Ishikawa (cell line): Measurements from ENCODE around the gene CCDC146.

Experiments
- CEBPB ChIP-seq: IDR thresholded peaks from 2 replicates; pipeline ENCODE4 v1.6.1; 2012
- CREB1 ChIP-seq: IDR thresholded peaks from 2 replicates; pipeline ENCODE4 v1.6.1; 2012; ENCODE audit warnings: low read depth
- EGR1 ChIP-seq: IDR thresholded peaks from 2 replicates; pipeline ENCODE4 v1.6.1; 2012
- EP300 ChIP-seq: IDR thresholded peaks from 2 replicates; pipeline ENCODE4 v1.6.1; 2012; ENCODE audit warnings: borderline replicate concordance
- NFIC ChIP-seq: IDR thresholded peaks from 2 replicates; pipeline ENCODE4 v1.6.1; 2012
- RAD21 ChIP-seq: IDR thresholded peaks from 2 replicates; pipeline ENCODE4 v1.6.1; 2012; ENCODE audit warnings: low read depth
- TAF1 ChIP-seq: IDR thresholded peaks from 2 replicates; pipeline ENCODE4 v1.6.1; 2012; ENCODE audit warnings: low read depth, mild to moderate bottlenecking
- TEAD4 ChIP-seq: IDR thresholded peaks from 2 replicates; pipeline ENCODE4 v1.6.1; 2012
- USF1 ChIP-seq: IDR thresholded peaks from 2 replicates; pipeline ENCODE4 v1.6.1; 2012
- YY1 ChIP-seq: IDR thresholded peaks from 2 replicates; pipeline ENCODE4 v1.6.1; 2012; ENCODE audit warnings: low read depth
- ZBTB7A ChIP-seq: IDR thresholded peaks from 2 replicates; pipeline ENCODE4 v1.6.1; 2012; ENCODE audit warnings: low read depth
- TF ChIP-seq, protein P1 (sequence below): IDR thresholded peaks from 2 replicates; pipeline ENCODE4 v1.6.1; 2012

- no peak for TF ChIP-seq CEBPB
- no peak for TF ChIP-seq ZBTB7A
- TF ChIP-seq CREB1: no peak
- no peak for TF ChIP-seq EGR1
- no peak for TF ChIP-seq RAD21
- no peak for TF ChIP-seq USF1
- TF ChIP-seq, protein P1, sequence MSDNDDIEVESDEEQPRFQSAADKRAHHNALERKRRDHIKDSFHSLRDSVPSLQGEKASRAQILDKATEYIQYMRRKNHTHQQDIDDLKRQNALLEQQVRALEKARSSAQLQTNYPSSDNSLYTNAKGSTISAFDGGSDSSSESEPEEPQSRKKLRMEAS: no peak
- no peak for TF ChIP-seq TAF1
- TF ChIP-seq NFIC: no peak
- no peak for TF ChIP-seq EP300
- no peak for TF ChIP-seq TEAD4
- TF ChIP-seq YY1: no peak
Measured at GRCh38 chr7:77269360-77270093, 147.1 kb downstream of the CCDC146 start.
